Esophagus muscularis mucosa (tissue), 3 donors: ENCODE results near the gene EEF1AKMT2.

Experiments used
- POLR2AphosphoS5 ChIP-seq, 2 donors: sonication (generic); formaldehyde crosslinking; IDR thresholded peaks; one replicate each; pipeline ENCODE4 v1.6.1; 2017; ENCODE audit warnings: antibody characterized with exemption in 2 of 2
- TF ChIP-seq, protein P1 (sequence below), 3 experiments: fragments of 200-600 bp in 2 of 3; fragments of 450-650 bp in 1 of 3; sonication (generic) in 2 of 3; IDR thresholded peaks; one replicate each; pipeline ENCODE4 v1.5.1; 2017 to 2019; ENCODE audit warnings: antibody characterized with exemption in 3 of 3, mild to moderate bottlenecking in 2 of 3, moderate library complexity in 1 of 3

DNA sequence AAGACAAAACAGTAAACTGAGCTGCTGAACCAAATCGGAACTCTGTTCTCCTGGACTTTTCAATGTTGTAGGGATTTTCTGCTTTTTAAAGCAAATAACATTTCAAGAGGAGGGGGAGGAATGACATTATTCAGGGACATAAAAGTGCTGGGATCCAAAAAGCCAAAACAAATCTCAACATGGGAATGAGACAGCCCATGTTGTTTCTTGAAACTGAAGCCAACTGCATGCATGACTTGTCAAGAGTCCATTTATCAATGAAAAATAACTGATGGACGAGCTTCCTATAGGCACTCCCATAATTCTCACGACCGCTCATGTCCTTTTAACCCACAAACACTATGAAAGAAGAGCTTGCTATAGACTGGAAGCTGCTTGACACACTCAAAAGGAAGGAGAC lies 75.3 kb downstream of the EEF1AKMT2 start:
- TF ChIP-seq, protein P1, sequence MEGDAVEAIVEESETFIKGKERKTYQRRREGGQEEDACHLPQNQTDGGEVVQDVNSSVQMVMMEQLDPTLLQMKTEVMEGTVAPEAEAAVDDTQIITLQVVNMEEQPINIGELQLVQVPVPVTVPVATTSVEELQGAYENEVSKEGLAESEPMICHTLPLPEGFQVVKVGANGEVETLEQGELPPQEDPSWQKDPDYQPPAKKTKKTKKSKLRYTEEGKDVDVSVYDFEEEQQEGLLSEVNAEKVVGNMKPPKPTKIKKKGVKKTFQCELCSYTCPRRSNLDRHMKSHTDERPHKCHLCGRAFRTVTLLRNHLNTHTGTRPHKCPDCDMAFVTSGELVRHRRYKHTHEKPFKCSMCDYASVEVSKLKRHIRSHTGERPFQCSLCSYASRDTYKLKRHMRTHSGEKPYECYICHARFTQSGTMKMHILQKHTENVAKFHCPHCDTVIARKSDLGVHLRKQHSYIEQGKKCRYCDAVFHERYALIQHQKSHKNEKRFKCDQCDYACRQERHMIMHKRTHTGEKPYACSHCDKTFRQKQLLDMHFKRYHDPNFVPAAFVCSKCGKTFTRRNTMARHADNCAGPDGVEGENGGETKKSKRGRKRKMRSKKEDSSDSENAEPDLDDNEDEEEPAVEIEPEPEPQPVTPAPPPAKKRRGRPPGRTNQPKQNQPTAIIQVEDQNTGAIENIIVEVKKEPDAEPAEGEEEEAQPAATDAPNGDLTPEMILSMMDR (IDR thresholded peaks at IDR 0.05) = no peak
- TF ChIP-seq POLR2AphosphoS5 (IDR thresholded peaks at IDR 0.05) = no peak
